Thyroid gland (tissue), 4 donors: Measurements from ENCODE around the gene MYO16. TPM values are rescaled to one million over a fixed set of nuclear protein-coding genes. Genes with fewer than 3 reads are reported as not detected.

ENCODE experiments used
- DNase-seq, 2 donors: peaks; one replicate each; pipeline ENCODE4 v3.0.0-alpha.2; 2019
- H3K27ac ChIP-seq, 3 donors: fragments of 200-600 bp; sonication (generic); 1 replicate in 2 of 3; 2 replicates in 1 of 3; pipeline ENCODE4 v1.5.1; 2016 to 2019; ENCODE audit warnings: mild to moderate bottlenecking in 1 of 3, moderate library complexity in 1 of 3
- H3K27me3 ChIP-seq: fragments of 200-600 bp; sonication (generic); one replicate; pipeline ENCODE4 v1.5.1; 2019
- H3K36me3 ChIP-seq, 2 donors: fragments of 200-600 bp; sonication (generic); one replicate each; pipeline ENCODE4 v1.5.1; 2016 to 2019
- H3K4me1 ChIP-seq, 2 donors: fragments of 200-600 bp; sonication (generic); one replicate each; pipeline ENCODE4 v1.5.1; 2017 to 2019
- H3K4me3 ChIP-seq, 3 donors: fragments of 200-600 bp; sonication (generic); replicated peaks in 1 of 3; 1 replicate in 2 of 3; 2 replicates in 1 of 3; pipeline ENCODE4 v1.5.1; 2016; ENCODE audit warnings: mild to moderate bottlenecking in 1 of 3
- H3K9me3 ChIP-seq: fragments of 200-600 bp; sonication (generic); one replicate; pipeline ENCODE4 v1.5.1; 2017
- CTCF ChIP-seq, 6 experiments: fragments of 200-600 bp in 3 of 6; fragments of 450-650 bp in 3 of 6; sonication (generic) in 3 of 6; IDR thresholded peaks; one replicate each; pipeline ENCODE4 v1.5.1; 2016 to 2019; ENCODE audit warnings: antibody characterized with exemption in 6 of 6, mild to moderate bottlenecking in 2 of 6, inconsistent platforms in 1 of 6, moderate library complexity in 1 of 6
- POLR2A ChIP-seq, 2 donors: fragments of 450-650 bp; IDR thresholded peaks; one replicate each; pipeline ENCODE4 v1.6.1; 2017; ENCODE audit warnings: antibody characterized with exemption in 2 of 2, mild to moderate bottlenecking in 2 of 2, moderate library complexity in 1 of 2
- WGBS, 2 donors: methylation state at CpG; one replicate each; pipeline ENCODE4 v1.1.5; 2017; 5-methylcytosine and 5-hydroxymethylcytosine counted together
- intact Hi-C: fragments of 100-400 bp; cut with DNase I; formaldehyde crosslinking; loops from one replicate; pipeline ENCODE4 v1.15.1; 2023
- total RNA-seq, 4 donors: library from RNA; depleted of rRNA; stranded (reverse); fragments of >200 nt; gene quantifications; one replicate each; pipeline ENCODE4 v1.2.3, GENCODE V29; 2016

Gene MYO16
- total RNA-seq, 4 donors from 2014 or later: 0.10 to 0.13 (median 0.13) TPM; not detected in 1

GRCh38 chr13:108700422-108701170 is 71.2 kb downstream of the MYO16 start:
- H3K4me3 ChIP-seq: no peak overlapping the region
- no peak for TF ChIP-seq CTCF (IDR thresholded peaks at IDR 0.05)
- TF ChIP-seq POLR2A (IDR thresholded peaks at IDR 0.05): no peak
- no peak overlapping the region for H3K27ac ChIP-seq
- 52 to 74% methylated on average over 9 of the region's 9 CpGs for WGBS, 2 donors
- DNase-seq: no peak
- H3K4me1 ChIP-seq: no peaks in the 10 kb centered on the region
- H3K9me3 ChIP-seq: no peaks in the 10 kb centered on the region
- H3K27me3 ChIP-seq: no peaks in the 10 kb centered on the region
- no peaks in the 10 kb centered on the region for H3K36me3 ChIP-seq
- intact Hi-C loops: no loop called here

GRCh38 chr13:108702171-108702570 is 72.8 kb downstream of the MYO16 start:
- intact Hi-C loops: no loop called here
- Histone ChIP-seq H3K9me3 (no peaks in the 10 kb centered on the region), H3K36me3 (no peaks in the 10 kb centered on the region), H3K27ac (no peak overlapping the region), H3K27me3 (no peaks in the 10 kb centered on the region), H3K4me1 (no peaks in the 10 kb centered on the region), H3K4me3 (no peak overlapping the region)
- TF ChIP-seq POLR2A (IDR thresholded peaks at IDR 0.05) (no peak), CTCF (IDR thresholded peaks at IDR 0.05) (no peak)
- DNase-seq: no peak

GRCh38 chr13:108705031-108705430 is 75.6 kb downstream of the MYO16 start:
- H3K4me3 ChIP-seq: no peak overlapping the region
- intact Hi-C loops: no loop called here
- H3K9me3 ChIP-seq: no peaks in the 10 kb centered on the region
- no peak for DNase-seq
- no peaks in the 10 kb centered on the region for H3K4me1 ChIP-seq
- 93 to 98% methylated on average over 4 of the region's 4 CpGs for WGBS, 2 donors
- H3K27me3 ChIP-seq: no peaks in the 10 kb centered on the region
- H3K27ac ChIP-seq: no peak overlapping the region
- TF ChIP-seq POLR2A (IDR thresholded peaks at IDR 0.05): no peak
- no peak for TF ChIP-seq CTCF (IDR thresholded peaks at IDR 0.05)
- no peaks in the 10 kb centered on the region for H3K36me3 ChIP-seq

- TF ChIP-seq POLR2A (IDR thresholded peaks at IDR 0.05) (no peak), CTCF (IDR thresholded peaks at IDR 0.05) (no peak)
- Histone ChIP-seq H3K36me3 (no peaks in the 10 kb centered on the region), H3K27ac (no peak overlapping the region), H3K4me1 (no peaks in the 10 kb centered on the region), H3K27me3 (no peaks in the 10 kb centered on the region), H3K9me3 (no peaks in the 10 kb centered on the region), H3K4me3 (no peak overlapping the region)
- no peak for DNase-seq
- WGBS, 2 donors: 52 to 55% methylated on average over 1 of the region's 1 CpG
- intact Hi-C loops: no loop called here
Measured at GRCh38 chr13:108707584-108707983, 78.2 kb downstream of the MYO16 start.

GRCh38 chr13:108708921-108709320 is 79.5 kb downstream of the MYO16 start:
- no peaks in the 10 kb centered on the region for H3K27me3 ChIP-seq
- intact Hi-C loops: no loop called here
- 23 to 36% methylated on average over 8 of the region's 8 CpGs for WGBS, 2 donors
- H3K27ac ChIP-seq: no peak overlapping the region
- H3K4me1 ChIP-seq: no peaks in the 10 kb centered on the region
- TF ChIP-seq CTCF (IDR thresholded peaks at IDR 0.05) (no peak), POLR2A (IDR thresholded peaks at IDR 0.05) (no peak)
- peak in 1 of 2 donors; percentile 10 for DNase-seq
- H3K9me3 ChIP-seq: no peaks in the 10 kb centered on the region
- no peaks in the 10 kb centered on the region for H3K36me3 ChIP-seq
- H3K4me3 ChIP-seq: no peak overlapping the region
